ENCODE data around the gene PARM1.

PARM1 gene

GRCh38 chr4:75018811-75019479 lies 86.0 kb downstream of the PARM1 start:
- no peak overlapping the region for H3K4me3 ChIP-seq (replicated peaks; ENCODE audit: low read depth, low read length)
- DNase-seq (ENCODE audit: extremely low read depth, low read depth) = no peak
- TF ChIP-seq, protein P1, sequence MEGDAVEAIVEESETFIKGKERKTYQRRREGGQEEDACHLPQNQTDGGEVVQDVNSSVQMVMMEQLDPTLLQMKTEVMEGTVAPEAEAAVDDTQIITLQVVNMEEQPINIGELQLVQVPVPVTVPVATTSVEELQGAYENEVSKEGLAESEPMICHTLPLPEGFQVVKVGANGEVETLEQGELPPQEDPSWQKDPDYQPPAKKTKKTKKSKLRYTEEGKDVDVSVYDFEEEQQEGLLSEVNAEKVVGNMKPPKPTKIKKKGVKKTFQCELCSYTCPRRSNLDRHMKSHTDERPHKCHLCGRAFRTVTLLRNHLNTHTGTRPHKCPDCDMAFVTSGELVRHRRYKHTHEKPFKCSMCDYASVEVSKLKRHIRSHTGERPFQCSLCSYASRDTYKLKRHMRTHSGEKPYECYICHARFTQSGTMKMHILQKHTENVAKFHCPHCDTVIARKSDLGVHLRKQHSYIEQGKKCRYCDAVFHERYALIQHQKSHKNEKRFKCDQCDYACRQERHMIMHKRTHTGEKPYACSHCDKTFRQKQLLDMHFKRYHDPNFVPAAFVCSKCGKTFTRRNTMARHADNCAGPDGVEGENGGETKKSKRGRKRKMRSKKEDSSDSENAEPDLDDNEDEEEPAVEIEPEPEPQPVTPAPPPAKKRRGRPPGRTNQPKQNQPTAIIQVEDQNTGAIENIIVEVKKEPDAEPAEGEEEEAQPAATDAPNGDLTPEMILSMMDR (IDR thresholded peaks at IDR 0.05; ENCODE audit: low read depth, low read length, missing control alignments) = no peak

- DNase-seq (ENCODE audit: extremely low read depth, low read depth) = no peak
- no peak overlapping the region for H3K4me3 ChIP-seq (replicated peaks; ENCODE audit: low read depth, low read length)
- TF ChIP-seq, protein P1 (IDR thresholded peaks at IDR 0.05; ENCODE audit: low read depth, low read length, missing control alignments) = no peak
Measured at GRCh38 chr4:75025431-75025830, 92.5 kb downstream of the PARM1 start.

DNA sequence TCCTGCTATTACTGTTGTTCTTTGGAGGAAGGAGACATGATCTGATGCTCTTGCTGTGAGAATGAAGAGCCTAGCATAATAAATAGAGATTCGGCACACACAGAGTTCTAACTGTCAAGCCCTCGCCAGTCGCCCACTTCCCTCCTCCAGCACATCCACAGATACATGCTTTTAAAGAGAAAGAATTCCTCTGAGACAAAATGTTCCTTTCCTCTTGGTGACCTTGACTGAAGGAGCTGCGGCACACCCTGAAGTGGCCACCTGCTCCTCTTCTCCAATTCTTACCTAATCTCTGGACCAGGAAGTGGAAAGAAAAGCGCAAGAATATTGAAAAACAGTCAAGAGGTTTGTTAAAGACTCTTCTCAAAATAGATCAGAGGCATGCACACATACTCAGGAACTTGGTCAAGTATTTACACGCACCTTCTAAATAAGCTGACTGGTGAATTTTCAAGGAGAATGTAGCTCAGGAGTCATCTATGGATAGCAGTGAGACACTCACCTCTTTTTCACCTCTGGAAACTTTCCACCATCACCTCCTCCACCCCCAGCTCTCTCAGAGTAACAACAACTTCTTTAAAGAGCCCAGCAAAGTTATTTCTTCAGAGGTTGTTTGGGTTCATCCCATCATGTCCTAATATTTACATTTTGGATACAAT lies 95.4 kb downstream of the PARM1 start:
- DNase-seq (ENCODE audit: extremely low read depth, low read depth) = no peak
- TF ChIP-seq, protein P1 (IDR thresholded peaks at IDR 0.05; ENCODE audit: low read depth, low read length, missing control alignments) = no peak

DNA sequence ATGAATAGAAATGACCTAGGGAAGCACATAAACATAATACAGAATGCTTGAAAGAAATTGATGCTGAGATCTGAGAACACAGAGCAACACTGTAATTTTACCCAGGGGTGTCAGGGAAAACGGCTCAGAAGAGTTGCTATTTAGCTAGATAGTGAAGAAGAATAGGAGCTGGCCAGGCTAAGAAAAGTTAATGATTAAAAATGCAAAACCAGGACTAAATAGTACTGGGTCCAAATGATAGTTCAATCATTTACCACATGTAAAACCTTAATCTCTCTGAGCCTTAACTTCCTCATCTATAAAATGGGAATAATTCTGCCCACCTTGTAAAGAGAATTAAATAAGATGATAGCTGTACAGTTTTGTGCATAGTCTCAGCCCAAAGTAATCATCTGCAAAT lies 97.1 kb downstream of the PARM1 start:
- DNase-seq (ENCODE audit: extremely low read depth, low read depth) = no peak
- TF ChIP-seq, protein P1 (IDR thresholded peaks at IDR 0.05; ENCODE audit: low read depth, low read length, missing control alignments) = no peak
- no peak overlapping the region for H3K4me3 ChIP-seq (replicated peaks; ENCODE audit: low read depth, low read length)

More for the DNA sequence above, 95.4 kb downstream of the PARM1 start:
- H3K4me3 ChIP-seq (replicated peaks; ENCODE audit: low read depth, low read length) = no peak overlapping the region

GRCh38 chr4:75030649-75031235 lies 97.8 kb downstream of the PARM1 start:
- H3K4me3 ChIP-seq (replicated peaks; ENCODE audit: low read depth, low read length) = no peak overlapping the region
- DNase-seq (ENCODE audit: extremely low read depth, low read depth) = no peak
- TF ChIP-seq, protein P1 (IDR thresholded peaks at IDR 0.05; ENCODE audit: low read depth, low read length, missing control alignments) = no peak

GRCh38 chr4:75031775-75032174 lies 98.9 kb downstream of the PARM1 start:
- no peak for DNase-seq (ENCODE audit: extremely low read depth, low read depth)
- TF ChIP-seq, protein P1 (IDR thresholded peaks at IDR 0.05; ENCODE audit: low read depth, low read length, missing control alignments) = no peak
- H3K4me3 ChIP-seq (replicated peaks; ENCODE audit: low read depth, low read length) = no peak overlapping the region
